Lung (tissue), 12 donors: Measurements from ENCODE around the gene SLC13A2. TPM values are rescaled to one million over a fixed set of nuclear protein-coding genes. Genes with fewer than 3 reads are reported as not detected.
"Not testable (repeated sequence)": the region's sequence is repeated elsewhere in the genome, so short reads cannot be mapped to it uniquely, and the experiment has no call there.

ENCODE experiments used
- ATAC-seq: fragments of 200-7000 bp; cut with Tn5 transposase; one replicate; pipeline ENCODE4 v1.9.1; 2020; ENCODE audit warnings: moderate number of reproducible peaks; ENCODE audit not compliant: insufficient read depth, low FRiP score
- DNase-seq, 3 donors: peaks; one replicate each; pipeline ENCODE4 v3.0.0-alpha.2; 2013 to 2017
- H3K27ac ChIP-seq, 2 donors: one replicate each; pipeline ENCODE4 v1.5.1; 2013; ENCODE audit warnings: mild to moderate bottlenecking in 2 of 2, moderate library complexity in 2 of 2, control low read depth in 1 of 2, inconsistent platforms in 1 of 2, low read depth in 1 of 2, low read length in 1 of 2
- H3K27me3 ChIP-seq, 3 donors: one replicate each; pipeline ENCODE4 v1.5.1; 2013; ENCODE audit warnings: low read length in 2 of 3; ENCODE audit not compliant: control insufficient read depth in 3 of 3, insufficient read depth in 3 of 3
- H3K36me3 ChIP-seq, 4 donors: one replicate each; pipeline ENCODE4 v1.5.1; 2013; ENCODE audit warnings: low read length in 4 of 4, mild to moderate bottlenecking in 1 of 4, moderate library complexity in 1 of 4; ENCODE audit not compliant: control insufficient read depth in 4 of 4, insufficient read depth in 4 of 4
- H3K4me1 ChIP-seq, 5 donors: one replicate each; pipeline ENCODE4 v1.5.1; 2013; ENCODE audit warnings: low read length in 5 of 5, mild to moderate bottlenecking in 2 of 5, moderate library complexity in 1 of 5; ENCODE audit not compliant: control insufficient read depth in 5 of 5, insufficient read depth in 5 of 5
- H3K4me3 ChIP-seq: one replicate; pipeline ENCODE4 v1.5.1; 2013; ENCODE audit warnings: mild to moderate bottlenecking, control low read depth, moderate library complexity
- H3K9ac ChIP-seq, 2 donors: one replicate each; pipeline ENCODE4 v1.5.1; 2013; ENCODE audit warnings: low read length in 2 of 2, control low read depth in 1 of 2; ENCODE audit not compliant: insufficient read depth in 1 of 2
- H3K9me3 ChIP-seq, 4 donors: one replicate each; pipeline ENCODE4 v1.5.1; 2013; ENCODE audit warnings: low read length in 3 of 4, mild to moderate bottlenecking in 1 of 4, moderate library complexity in 1 of 4; ENCODE audit not compliant: control insufficient read depth in 4 of 4, insufficient read depth in 3 of 4
- whole genome bisulfite sequencing, 2 donors: extraction: QIAGEN DNeasy Blood & Tissue Kit; methylation state at CpG; one replicate each; pipeline ENCODE4 v1.1.7; 2013; 5-methylcytosine and 5-hydroxymethylcytosine counted together
- polyA plus RNA-seq, 2 donors: library from polyadenylated mRNA; stranded (reverse); fragments of 200-250 nt; gene quantifications; one replicate each; pipeline ENCODE4 v1.2.1, GENCODE V29; 2013
- total RNA-seq, 2 donors: library from RNA; depleted of rRNA in 1 of 2; stranded (reverse); fragments of >200 nt in 1 of 2; gene quantifications; one replicate each; pipeline ENCODE4 v1.2.1, GENCODE V29; 2014 to 2021
- TF ChIP-seq, protein P1 (sequence below): IDR thresholded peaks from 2 replicates; pipeline ENCODE4 v1.5.1; 2012; ENCODE audit warnings: mild to moderate bottlenecking; ENCODE audit errors: control extremely low read depth, extremely low read depth
- donor health status: control.
- donor health status: control.
- donor health status: Bipolar disorder and iron deficiency.
- donor health status: healthy.
- donor health status: DM: yes; HTN: yes; CAD: no.

Gene SLC13A2
- total and polyA plus RNA-seq, 4 donors = 0.02 to 0.15 (median 0.06) TPM; not detected in 1

DNA sequence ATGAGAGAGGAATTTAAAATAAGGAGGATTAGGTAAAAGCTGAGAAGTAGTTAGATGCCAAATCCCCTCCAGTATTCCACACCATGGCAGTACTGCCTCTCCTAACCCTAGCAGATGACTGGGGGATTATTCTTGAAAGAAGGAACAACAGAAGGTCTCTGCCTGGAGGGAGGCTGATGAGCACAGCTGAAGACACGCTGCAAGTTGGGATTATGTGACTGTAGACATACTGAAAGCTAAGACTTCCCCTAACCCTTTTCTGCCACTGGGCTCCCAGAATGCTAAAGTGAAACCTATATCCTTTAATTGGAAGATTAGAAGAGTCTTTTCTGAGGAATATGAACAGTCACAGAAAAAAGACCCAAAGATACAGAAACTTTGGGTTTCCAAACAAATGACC, 39.7 kb upstream of the SLC13A2 start:
- no peak overlapping the region for H3K4me3 ChIP-seq
- H3K27ac ChIP-seq = no peak overlapping the region
- no peaks in the 10 kb centered on the region for H3K9me3 ChIP-seq
- TF ChIP-seq, protein P1, sequence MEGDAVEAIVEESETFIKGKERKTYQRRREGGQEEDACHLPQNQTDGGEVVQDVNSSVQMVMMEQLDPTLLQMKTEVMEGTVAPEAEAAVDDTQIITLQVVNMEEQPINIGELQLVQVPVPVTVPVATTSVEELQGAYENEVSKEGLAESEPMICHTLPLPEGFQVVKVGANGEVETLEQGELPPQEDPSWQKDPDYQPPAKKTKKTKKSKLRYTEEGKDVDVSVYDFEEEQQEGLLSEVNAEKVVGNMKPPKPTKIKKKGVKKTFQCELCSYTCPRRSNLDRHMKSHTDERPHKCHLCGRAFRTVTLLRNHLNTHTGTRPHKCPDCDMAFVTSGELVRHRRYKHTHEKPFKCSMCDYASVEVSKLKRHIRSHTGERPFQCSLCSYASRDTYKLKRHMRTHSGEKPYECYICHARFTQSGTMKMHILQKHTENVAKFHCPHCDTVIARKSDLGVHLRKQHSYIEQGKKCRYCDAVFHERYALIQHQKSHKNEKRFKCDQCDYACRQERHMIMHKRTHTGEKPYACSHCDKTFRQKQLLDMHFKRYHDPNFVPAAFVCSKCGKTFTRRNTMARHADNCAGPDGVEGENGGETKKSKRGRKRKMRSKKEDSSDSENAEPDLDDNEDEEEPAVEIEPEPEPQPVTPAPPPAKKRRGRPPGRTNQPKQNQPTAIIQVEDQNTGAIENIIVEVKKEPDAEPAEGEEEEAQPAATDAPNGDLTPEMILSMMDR = no peak
- DNase-seq (no peak), ATAC-seq (no peak)
- H3K36me3 ChIP-seq = no peaks in the 10 kb centered on the region
- no peak overlapping the region for H3K9ac ChIP-seq
- 63 to 69% methylated on average over 1 of the region's 1 CpG for WGBS, 2 donors
- H3K27me3 ChIP-seq = no peaks in the 10 kb centered on the region
- no peaks in the 10 kb centered on the region for H3K4me1 ChIP-seq

DNA sequence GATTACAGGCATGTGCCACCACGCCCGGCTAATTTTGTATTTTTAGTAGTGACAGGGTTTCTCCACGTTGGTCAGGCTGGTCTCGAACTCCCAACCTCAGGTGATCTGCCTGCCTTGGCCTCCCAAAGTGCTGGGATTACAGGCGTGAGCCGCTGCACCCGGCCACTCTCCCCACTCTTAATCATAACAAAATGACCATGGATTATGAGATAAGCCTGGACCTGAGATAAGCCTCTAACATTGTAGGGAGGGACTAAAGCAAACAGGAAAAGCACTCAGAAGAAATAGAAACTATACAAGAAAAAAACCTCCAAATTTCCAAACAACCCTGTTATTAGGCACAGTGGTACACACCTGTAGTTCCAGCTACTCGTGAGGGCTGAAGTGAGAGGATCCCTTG, 39.1 kb upstream of the SLC13A2 start:
- H3K27ac ChIP-seq, H3K4me3 ChIP-seq, H3K9ac ChIP-seq, ATAC-seq, H3K9me3 ChIP-seq, H3K4me1 ChIP-seq, H3K36me3 ChIP-seq, DNase-seq, H3K27me3 ChIP-seq: not testable (repeated sequence)
- WGBS, 2 donors = 60 to 78% methylated on average over 8 of the region's 8 CpGs

DNA sequence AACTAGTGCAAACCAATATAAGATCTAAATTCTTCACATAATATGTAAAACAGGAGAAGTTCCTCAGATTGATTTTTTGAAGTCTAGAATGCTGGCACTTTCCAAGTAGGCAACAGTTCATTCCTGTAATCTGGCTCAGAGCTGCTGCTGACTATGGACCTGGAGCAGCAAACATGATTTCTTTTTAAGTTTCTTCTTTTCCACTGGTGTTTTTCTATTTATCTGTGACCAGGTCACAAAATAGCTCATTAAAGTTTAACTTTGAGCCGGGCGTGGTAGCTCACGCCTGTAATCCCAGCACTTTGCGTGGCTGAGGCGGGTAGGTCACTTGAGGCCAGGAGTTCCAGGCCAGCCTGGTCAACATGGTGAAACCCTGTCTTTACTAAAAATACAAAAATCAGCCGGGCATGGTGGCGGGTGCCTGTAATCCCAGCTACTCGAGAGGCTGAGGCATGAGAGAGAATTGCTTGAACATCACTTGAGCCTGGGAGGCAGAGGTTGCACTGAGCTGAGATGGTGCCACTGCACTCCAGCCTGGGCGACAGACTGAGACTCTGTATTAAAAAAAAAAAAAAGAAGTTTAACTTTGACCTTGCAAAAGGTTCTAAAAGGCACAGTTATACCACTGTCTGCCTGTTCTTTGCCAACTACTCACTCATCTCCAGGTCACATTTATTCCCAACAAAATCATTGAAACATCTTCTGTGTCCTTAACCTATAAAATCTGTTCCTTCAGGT, 29.4 kb upstream of the SLC13A2 start:
- WGBS, 2 donors = 90 to 95% methylated on average over 9 of the region's 9 CpGs
- Histone ChIP-seq H3K27ac (no peak overlapping the region), H3K9me3 (peaks cover 0 to 2% (median 0%) of the 10 kb centered on the region in 4 donors), H3K36me3 (no peaks in the 10 kb centered on the region), H3K4me3 (no peak overlapping the region), H3K27me3 (no peaks in the 10 kb centered on the region), H3K9ac (no peak overlapping the region), H3K4me1 (no peaks in the 10 kb centered on the region)
- DNase-seq (no peak), ATAC-seq (no peak)
- TF ChIP-seq, protein P1 = no peak

DNA sequence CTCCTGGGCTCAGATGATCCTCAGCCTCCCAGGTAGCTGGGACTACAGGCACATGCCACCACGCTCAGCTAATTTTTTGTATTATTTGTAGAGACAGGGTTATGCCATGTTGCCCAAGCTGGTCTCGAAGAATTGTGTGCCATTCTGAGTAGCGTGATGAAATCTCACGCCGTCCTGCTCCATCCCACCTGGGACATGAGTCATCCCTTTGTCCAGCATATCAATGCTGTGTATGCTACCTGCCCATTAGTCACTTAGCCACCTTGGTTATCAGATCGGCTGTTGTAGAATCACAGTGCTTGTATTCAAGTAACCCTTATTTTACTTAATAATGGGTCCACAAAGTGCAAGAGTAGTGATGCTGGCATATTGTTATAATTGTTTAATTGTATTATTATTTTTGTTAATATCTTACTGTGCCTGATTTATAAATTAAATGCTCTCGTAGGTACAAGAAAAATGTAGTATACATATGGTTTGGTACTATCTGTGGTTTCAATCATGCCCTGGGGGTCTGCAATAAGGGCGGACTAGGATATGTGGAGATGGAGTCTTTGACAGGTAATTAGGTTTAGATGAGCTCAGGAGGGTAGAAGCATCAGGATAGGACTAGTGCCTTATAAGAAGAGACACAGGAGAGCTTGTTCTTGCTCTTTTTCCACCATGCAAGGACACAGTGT, 26.6 kb upstream of the SLC13A2 start:
- Histone ChIP-seq H3K27ac (no peak overlapping the region), H3K4me3 (no peak overlapping the region), H3K9me3 (no peaks in the 10 kb centered on the region), H3K4me1 (no peaks in the 10 kb centered on the region), H3K36me3 (no peaks in the 10 kb centered on the region), H3K27me3 (no peaks in the 10 kb centered on the region), H3K9ac (no peak overlapping the region)
- TF ChIP-seq, protein P1 = no peak
- ATAC-seq = no peak
- WGBS, 2 donors = 89 to 91% methylated on average over 8 of the region's 8 CpGs
- DNase-seq = no peak
